Gastroesophageal sphincter (tissue), 3 donors: ENCODE measurements around the gene TLX2.

Source experiments
- POLR2A ChIP-seq, 2 donors: fragments of 450-650 bp; IDR thresholded peaks; one replicate each; pipeline ENCODE4 v1.6.1; 2017; ENCODE audit warnings: antibody characterized with exemption in 2 of 2, mild to moderate bottlenecking in 2 of 2, moderate library complexity in 1 of 2
- TF ChIP-seq, protein P1 (sequence below), 4 experiments: fragments of 200-600 bp in 2 of 4; fragments of 450-650 bp in 2 of 4; sonication (generic) in 1 of 4; IDR thresholded peaks; one replicate each; pipeline ENCODE4 v1.5.1; 2017 to 2019; ENCODE audit warnings: antibody characterized with exemption in 4 of 4, mild to moderate bottlenecking in 2 of 4, moderate library complexity in 2 of 4

DNA sequence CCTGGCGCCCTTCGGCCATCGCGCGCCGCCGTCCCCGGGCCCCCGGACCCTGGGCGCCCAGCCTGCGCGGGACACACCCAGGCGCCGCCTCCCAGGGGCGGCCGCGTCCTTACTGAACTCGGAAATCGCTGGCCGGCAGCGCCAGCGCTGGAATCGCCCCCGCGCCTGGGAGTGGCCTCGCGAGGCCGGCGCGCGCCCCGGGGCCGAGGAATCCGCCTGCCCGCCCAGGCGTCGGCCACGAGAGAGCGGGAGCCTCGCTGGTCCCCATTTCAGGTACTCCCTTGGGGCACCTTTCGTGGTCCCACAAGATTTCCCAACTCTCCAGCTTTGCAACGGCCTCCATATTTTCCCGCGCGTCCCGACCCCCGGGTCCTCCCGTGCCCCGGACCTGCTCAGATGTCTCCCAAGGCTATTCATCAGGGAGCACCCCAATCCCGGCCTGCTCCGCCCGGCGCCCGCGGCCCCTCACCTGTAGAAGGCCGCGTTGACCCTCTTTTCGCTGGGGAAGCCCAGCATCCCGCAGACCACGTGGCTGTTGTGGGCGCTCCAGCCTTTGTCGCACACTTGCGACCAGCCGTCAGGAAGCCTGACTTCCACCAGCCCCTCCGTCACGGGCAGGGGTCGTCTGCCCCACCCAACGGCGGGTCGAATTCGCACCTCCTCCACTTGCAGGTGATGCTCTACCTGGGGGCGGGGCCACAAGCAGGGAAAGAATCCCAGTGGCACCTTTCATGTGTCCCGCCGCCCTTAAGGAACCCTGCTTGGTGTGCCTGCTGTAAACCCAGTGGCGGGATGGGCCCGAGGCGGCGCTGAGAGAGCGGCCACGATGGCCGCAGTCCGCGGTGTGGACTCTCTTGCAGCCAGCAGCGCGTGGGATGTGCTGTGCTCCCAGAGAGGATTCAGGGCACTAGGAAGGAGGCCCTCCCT, 34.9 kb downstream of the TLX2 start:
- TF ChIP-seq, protein P1, sequence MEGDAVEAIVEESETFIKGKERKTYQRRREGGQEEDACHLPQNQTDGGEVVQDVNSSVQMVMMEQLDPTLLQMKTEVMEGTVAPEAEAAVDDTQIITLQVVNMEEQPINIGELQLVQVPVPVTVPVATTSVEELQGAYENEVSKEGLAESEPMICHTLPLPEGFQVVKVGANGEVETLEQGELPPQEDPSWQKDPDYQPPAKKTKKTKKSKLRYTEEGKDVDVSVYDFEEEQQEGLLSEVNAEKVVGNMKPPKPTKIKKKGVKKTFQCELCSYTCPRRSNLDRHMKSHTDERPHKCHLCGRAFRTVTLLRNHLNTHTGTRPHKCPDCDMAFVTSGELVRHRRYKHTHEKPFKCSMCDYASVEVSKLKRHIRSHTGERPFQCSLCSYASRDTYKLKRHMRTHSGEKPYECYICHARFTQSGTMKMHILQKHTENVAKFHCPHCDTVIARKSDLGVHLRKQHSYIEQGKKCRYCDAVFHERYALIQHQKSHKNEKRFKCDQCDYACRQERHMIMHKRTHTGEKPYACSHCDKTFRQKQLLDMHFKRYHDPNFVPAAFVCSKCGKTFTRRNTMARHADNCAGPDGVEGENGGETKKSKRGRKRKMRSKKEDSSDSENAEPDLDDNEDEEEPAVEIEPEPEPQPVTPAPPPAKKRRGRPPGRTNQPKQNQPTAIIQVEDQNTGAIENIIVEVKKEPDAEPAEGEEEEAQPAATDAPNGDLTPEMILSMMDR (IDR thresholded peaks at IDR 0.05) = peak in 1 of 4 experiments; percentile 35
- TF ChIP-seq POLR2A (IDR thresholded peaks at IDR 0.05) = peak; percentile 41 to 46
